HG03039 (cell line): ENCODE data around the gene ZNF180.
"Not testable (repeated sequence)": the region's sequence is repeated elsewhere in the genome, so short reads cannot be mapped to it uniquely, and the experiment has no call there.

Source experiments
- ATAC-seq: cut with Tn5 transposase; IDR thresholded peaks from one replicate; pipeline ENCODE4 v1.9.1; 2021; ENCODE audit warnings: mild to moderate bottlenecking, moderate library complexity; ENCODE audit not compliant: unreplicated experiment

The ZNF180 gene

GRCh38 chr19:44499962-44500949 is at the start of gene ZNF180:
TSS of gene ZNF180 (minus strand) at chr19:44500522. CDS start at chr19:44497334, 3,188 bp downstream.
- peak; percentile 73 for ATAC-seq

- ATAC-seq: no peak
Measured at GRCh38 chr19:44549507-44549906, 49.2 kb upstream of the ZNF180 start.

GRCh38 chr19:44548736-44549135 is 48.4 kb upstream of the ZNF180 start:
- ATAC-seq: no peak

GRCh38 chr19:44544031-44544430 is 43.7 kb upstream of the ZNF180 start:
- ATAC-seq: no peak

- ATAC-seq: no peak
Measured at GRCh38 chr19:44542671-44543070, 42.3 kb upstream of the ZNF180 start.

GRCh38 chr19:44540736-44541135 is 40.4 kb upstream of the ZNF180 start:
- no peak for ATAC-seq

- no peak for ATAC-seq
Measured at GRCh38 chr19:44539991-44540390, 39.7 kb upstream of the ZNF180 start.

- ATAC-seq: no peak
Measured at GRCh38 chr19:44539236-44539826, 39.0 kb upstream of the ZNF180 start.

- ATAC-seq: not testable (repeated sequence)
Measured at GRCh38 chr19:44535361-44535760, 35.0 kb upstream of the ZNF180 start.

- ATAC-seq: no peak
Measured at GRCh38 chr19:44532819-44533218, 32.5 kb upstream of the ZNF180 start.

- no peak for ATAC-seq
Measured at GRCh38 chr19:44530777-44531176, 30.5 kb upstream of the ZNF180 start.

- ATAC-seq: no peak
Measured at GRCh38 chr19:44529536-44529935, 29.2 kb upstream of the ZNF180 start, which contains the start of gene CEACAM20. TSS of gene CEACAM20 (minus strand) at chr19:44529675. CDS start at chr19:44529509, 166 bp downstream.

- no peak for ATAC-seq
Measured at GRCh38 chr19:44527554-44527953, 27.2 kb upstream of the ZNF180 start.

GRCh38 chr19:44525721-44526430 is 25.6 kb upstream of the ZNF180 start:
- ATAC-seq: no peak

GRCh38 chr19:44521370-44521769 is 21.0 kb upstream of the ZNF180 start:
- ATAC-seq: no peak

GRCh38 chr19:44517146-44517545 is 16.8 kb upstream of the ZNF180 start:
- no peak for ATAC-seq

GRCh38 chr19:44515907-44516306 is 15.6 kb upstream of the ZNF180 start:
- no peak for ATAC-seq

GRCh38 chr19:44515031-44515430 is 14.7 kb upstream of the ZNF180 start:
- no peak for ATAC-seq

GRCh38 chr19:44512326-44513298 is 12.3 kb upstream of the ZNF180 start:
- ATAC-seq: no peak

GRCh38 chr19:44509478-44509877 is 9.2 kb upstream of the ZNF180 start:
- ATAC-seq: no peak
